Measurements from ENCODE around the gene RPUSD2.

Gene RPUSD2

GRCh38 chr15:40569129-40569953 is at the start of gene RPUSD2:
Gene RPUSD2, plus strand, starts transcription at chr15:40569299. Its CDS starts 39 bp downstream, at chr15:40569338.
- peak; percentile 81 for DNase-seq (ENCODE audit: low read depth)

GRCh38 chr15:40523611-40524010 is 45.5 kb upstream of the RPUSD2 start:
- no peak for DNase-seq (ENCODE audit: low read depth)

- no peak for DNase-seq (ENCODE audit: low read depth)
Measured at GRCh38 chr15:40525855-40526254, 43.2 kb upstream of the RPUSD2 start.

GRCh38 chr15:40528801-40529200 is 40.3 kb upstream of the RPUSD2 start:
- DNase-seq (ENCODE audit: low read depth), result no peak

GRCh38 chr15:40533763-40534364 is 35.2 kb upstream of the RPUSD2 start:
- no peak for DNase-seq (ENCODE audit: low read depth)

GRCh38 chr15:40534371-40534770 is 34.7 kb upstream of the RPUSD2 start:
- DNase-seq (ENCODE audit: low read depth), result no peak

GRCh38 chr15:40536501-40536900 is 32.6 kb upstream of the RPUSD2 start:
- no peak for DNase-seq (ENCODE audit: low read depth)

- no peak for DNase-seq (ENCODE audit: low read depth)
Measured at GRCh38 chr15:40538976-40539375, 30.1 kb upstream of the RPUSD2 start.

- DNase-seq (ENCODE audit: low read depth), result no peak
Measured at GRCh38 chr15:40543082-40543481, 26.0 kb upstream of the RPUSD2 start.

GRCh38 chr15:40543631-40544294 is 25.3 kb upstream of the RPUSD2 start:
- DNase-seq (ENCODE audit: low read depth), result no peak

- no peak for DNase-seq (ENCODE audit: low read depth)
Measured at GRCh38 chr15:40545457-40545856, 23.6 kb upstream of the RPUSD2 start.

GRCh38 chr15:40548610-40549009 is 20.5 kb upstream of the RPUSD2 start:
- DNase-seq (ENCODE audit: low read depth), result no peak

- no peak for DNase-seq (ENCODE audit: low read depth)
Measured at GRCh38 chr15:40549894-40550293, 19.2 kb upstream of the RPUSD2 start.

- no peak for DNase-seq (ENCODE audit: low read depth)
Measured at GRCh38 chr15:40550341-40551037, 18.6 kb upstream of the RPUSD2 start.

- DNase-seq (ENCODE audit: low read depth), result no peak
Measured at GRCh38 chr15:40554161-40554525, 15.0 kb upstream of the RPUSD2 start.

GRCh38 chr15:40555876-40556275 is 13.2 kb upstream of the RPUSD2 start:
- no peak for DNase-seq (ENCODE audit: low read depth)

- DNase-seq (ENCODE audit: low read depth), result no peak
Measured at GRCh38 chr15:40558952-40559742, 10.0 kb upstream of the RPUSD2 start.

GRCh38 chr15:40562691-40563090 is 6.4 kb upstream of the RPUSD2 start:
- DNase-seq (ENCODE audit: low read depth), result no peak

- no peak for DNase-seq (ENCODE audit: low read depth)
Measured at GRCh38 chr15:40563426-40563825, 5.7 kb upstream of the RPUSD2 start.

- DNase-seq (ENCODE audit: low read depth), result peak; percentile 89
Measured at GRCh38 chr15:40564591-40565332, 4.3 kb upstream of the RPUSD2 start, which contains the start of gene CCDC32. Gene CCDC32, minus strand, starts transcription at chr15:40565042. Its CDS starts 2,027 bp downstream, at chr15:40563015.
